ENCODE results near the gene ZNF660. TPM values are rescaled to one million over a fixed set of nuclear protein-coding genes. Genes with fewer than 3 reads are reported as not detected.
"Not testable (repeated sequence)": the region's sequence is repeated elsewhere in the genome, so short reads cannot be mapped to it uniquely, and the experiment has no call there.

Gene ZNF660
- total and polyA plus RNA-seq, 2 experiments from 2014 or later: 5.5 to 7.1 TPM

GRCh38 chr3:44578924-44579515 is 5.7 kb upstream of the ZNF660 start:
- not testable (repeated sequence) for H3K27me3 ChIP-seq; H3K27ac ChIP-seq; DNase-seq (ENCODE audit: low read depth in 1 of 2, low spot score in 1 of 2); H3K4me1 ChIP-seq (ENCODE audit: low read depth); H3K36me3 ChIP-seq; H3K4me3 ChIP-seq; H3K9me3 ChIP-seq (ENCODE audit: low read depth)

DNA sequence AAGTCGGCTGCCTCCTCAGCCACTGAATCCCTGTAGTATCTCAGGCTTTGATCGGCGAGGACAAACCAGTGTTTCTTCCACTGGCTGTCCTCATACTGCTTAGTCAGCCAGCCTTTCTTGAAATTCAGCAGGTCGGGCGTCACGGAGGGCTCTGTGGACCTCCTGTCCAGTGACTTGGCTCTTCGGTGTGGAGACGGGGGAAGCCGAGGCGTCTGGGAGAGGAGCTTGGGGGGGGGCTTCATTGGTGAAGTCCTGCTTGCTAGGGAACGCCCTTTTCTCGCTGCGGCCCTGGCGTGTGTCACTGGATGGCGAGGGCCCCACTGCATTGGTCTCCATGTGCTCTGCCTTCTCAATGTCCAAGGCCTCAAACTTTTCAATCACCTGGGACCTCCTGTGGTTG is 5.0 kb upstream of the ZNF660 start:
- H3K27ac ChIP-seq; H3K9me3 ChIP-seq (ENCODE audit: low read depth); H3K4me1 ChIP-seq (ENCODE audit: low read depth); H3K4me3 ChIP-seq; H3K36me3 ChIP-seq; DNase-seq (ENCODE audit: low read depth in 1 of 2, low spot score in 1 of 2); H3K27me3 ChIP-seq: not testable (repeated sequence)

DNA sequence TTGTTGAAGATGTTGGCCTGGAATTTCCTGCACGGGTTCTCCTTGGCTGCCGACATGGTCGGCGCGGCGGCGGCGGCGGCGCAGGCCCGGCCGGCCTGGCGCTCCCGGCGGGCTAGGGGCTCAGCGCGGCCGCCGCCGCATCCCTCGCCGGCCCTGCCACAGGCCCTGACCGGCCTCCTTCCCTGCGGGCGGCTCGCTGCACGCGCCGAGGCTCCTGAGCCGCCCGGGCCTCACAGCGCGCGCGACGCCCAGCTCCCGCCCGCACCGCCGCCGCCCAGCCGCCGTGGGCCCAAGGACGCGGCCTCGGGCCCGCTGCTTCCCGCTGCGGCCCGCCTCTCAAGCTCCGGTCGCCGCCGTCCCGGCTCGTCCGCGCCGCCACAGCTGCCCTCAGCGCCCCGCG is 3.8 kb upstream of the ZNF660 start:
- H3K27me3 ChIP-seq; H3K27ac ChIP-seq; H3K9me3 ChIP-seq (ENCODE audit: low read depth); H3K36me3 ChIP-seq; DNase-seq (ENCODE audit: low read depth in 1 of 2, low spot score in 1 of 2); H3K4me3 ChIP-seq: not testable (repeated sequence)
- peaks cover 11% of the 10 kb centered on the region for H3K4me1 ChIP-seq (ENCODE audit: low read depth)

DNA sequence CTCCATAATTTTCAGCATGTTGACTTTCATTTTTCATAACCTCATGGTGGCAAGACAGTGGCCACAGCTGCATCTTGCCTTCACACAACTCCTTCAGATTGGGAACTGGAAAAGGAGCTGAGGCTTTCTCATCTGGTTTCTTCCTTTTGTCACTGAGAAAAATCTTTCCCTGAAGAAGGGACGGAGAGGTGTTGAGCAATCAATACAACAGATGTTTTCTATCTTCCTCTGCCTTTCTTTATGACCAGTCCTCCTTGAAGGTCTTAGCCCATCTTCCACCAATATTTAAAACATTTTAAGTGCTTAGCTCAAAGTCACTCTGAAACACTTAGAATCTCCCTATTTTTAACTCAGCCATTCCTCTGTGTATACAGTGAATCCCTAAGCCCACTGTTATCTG is 11.9 kb downstream of the ZNF660 start:
- peaks cover 18% of the 10 kb centered on the region for H3K36me3 ChIP-seq
- TF ChIP-seq CTCF (IDR thresholded peaks at IDR 0.05; ENCODE audit: low read depth, low read length): no peak

DNA sequence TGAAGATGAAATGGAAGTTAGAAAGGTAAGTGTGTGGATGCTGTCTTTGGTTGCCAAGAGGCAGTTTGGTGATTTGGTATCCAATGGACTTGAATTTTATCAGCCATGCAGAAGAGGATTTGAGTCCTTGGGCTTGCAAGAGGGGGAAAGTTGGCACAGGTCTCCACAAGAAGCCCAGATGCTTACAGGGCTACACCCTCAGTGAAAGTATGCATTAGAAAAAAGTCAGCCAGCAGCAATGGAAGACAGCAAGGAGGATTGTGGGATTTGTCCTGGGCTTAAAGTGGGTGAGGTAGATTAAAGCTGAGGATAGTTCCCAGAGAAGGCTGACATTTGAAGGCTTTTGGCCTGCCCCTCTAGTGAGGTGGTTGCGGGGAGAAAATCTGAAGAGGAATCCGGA is 17.0 kb downstream of the ZNF660 start:
- Histone ChIP-seq H3K4me3 (no peak overlapping the region), H3K4me1 (ENCODE audit: low read depth) (no peaks in the 10 kb centered on the region), H3K36me3 (peaks cover 2% of the 10 kb centered on the region), H3K9me3 (ENCODE audit: low read depth) (no peaks in the 10 kb centered on the region), H3K27me3 (no peaks in the 10 kb centered on the region), H3K27ac (no peak overlapping the region)
- no peak for TF ChIP-seq CTCF (IDR thresholded peaks at IDR 0.05; ENCODE audit: low read depth, low read length)
- no peak for DNase-seq (ENCODE audit: low read depth in 1 of 2, low spot score in 1 of 2)

More for the DNA sequence above, 11.9 kb downstream of the ZNF660 start:
- Histone ChIP-seq H3K27me3 (no peaks in the 10 kb centered on the region), H3K27ac (no peak overlapping the region), H3K4me1 (ENCODE audit: low read depth) (no peaks in the 10 kb centered on the region), H3K4me3 (no peak overlapping the region), H3K9me3 (ENCODE audit: low read depth) (no peaks in the 10 kb centered on the region)
- DNase-seq (ENCODE audit: low read depth in 1 of 2, low spot score in 1 of 2): no peak

DNA sequence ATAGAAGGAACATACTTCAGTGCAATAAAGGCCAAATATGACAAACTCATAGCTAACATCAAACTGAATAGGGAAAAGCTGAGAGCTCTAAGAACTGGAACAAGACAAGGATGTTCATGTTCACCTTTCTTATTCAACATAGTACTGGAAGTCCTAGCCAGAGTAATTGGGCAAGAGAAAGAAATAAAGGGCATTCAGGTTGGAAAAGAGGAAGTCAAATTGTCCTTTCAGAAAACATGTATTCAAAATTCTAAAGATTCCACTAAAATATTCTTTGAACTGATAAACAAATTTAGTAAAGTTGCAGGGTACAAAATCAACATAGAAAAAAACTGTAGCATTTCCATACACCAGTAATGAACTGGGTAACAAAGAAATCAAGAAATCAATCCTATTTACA is 27.9 kb downstream of the ZNF660 start:
- Histone ChIP-seq H3K4me3 (no peak overlapping the region), H3K27ac (no peak overlapping the region), H3K9me3 (ENCODE audit: low read depth) (no peaks in the 10 kb centered on the region), H3K4me1 (ENCODE audit: low read depth) (no peaks in the 10 kb centered on the region), H3K36me3 (no peaks in the 10 kb centered on the region), H3K27me3 (no peaks in the 10 kb centered on the region)
- no peak for DNase-seq (ENCODE audit: low read depth in 1 of 2, low spot score in 1 of 2)
- no peak for TF ChIP-seq CTCF (IDR thresholded peaks at IDR 0.05; ENCODE audit: low read depth, low read length)

GRCh38 chr3:44624749-44625480 is 40.2 kb downstream of the ZNF660 start, which contains the start of gene ZNF197:
Gene ZNF197, plus strand, starts transcription at chr3:44625036. Its CDS starts 4,119 bp downstream, at chr3:44629155.
- Histone ChIP-seq H3K27me3 (no peaks in the 10 kb centered on the region), H3K9me3 (ENCODE audit: low read depth) (no peaks in the 10 kb centered on the region), H3K36me3 (peaks cover 7% of the 10 kb centered on the region), H3K4me3 (peak within 1 kb of the TSS; percentile 81), H3K4me1 (ENCODE audit: low read depth) (peaks cover 22% of the 10 kb centered on the region), H3K27ac (peak within 1 kb of the TSS; percentile 93)
- TF ChIP-seq CTCF (IDR thresholded peaks at IDR 0.05; ENCODE audit: low read depth, low read length): no peak
- DNase-seq (ENCODE audit: low read depth in 1 of 2, low spot score in 1 of 2): peak; percentile 94

All from cardiac muscle cell (in vitro differentiated cells and primary cell).